GM12873 (cell line): ENCODE measurements around the gene STK24.

Experiments used
- TF ChIP-seq, protein P1 (sequence below): IDR thresholded peaks from 2 replicates; pipeline ENCODE4 v1.5.1; 2012; ENCODE audit warnings: low read depth, mild to moderate bottlenecking, moderate library complexity, low read length, control low read depth; ENCODE audit not compliant: insufficient read depth; ENCODE audit errors: missing control alignments

Gene STK24

DNA sequence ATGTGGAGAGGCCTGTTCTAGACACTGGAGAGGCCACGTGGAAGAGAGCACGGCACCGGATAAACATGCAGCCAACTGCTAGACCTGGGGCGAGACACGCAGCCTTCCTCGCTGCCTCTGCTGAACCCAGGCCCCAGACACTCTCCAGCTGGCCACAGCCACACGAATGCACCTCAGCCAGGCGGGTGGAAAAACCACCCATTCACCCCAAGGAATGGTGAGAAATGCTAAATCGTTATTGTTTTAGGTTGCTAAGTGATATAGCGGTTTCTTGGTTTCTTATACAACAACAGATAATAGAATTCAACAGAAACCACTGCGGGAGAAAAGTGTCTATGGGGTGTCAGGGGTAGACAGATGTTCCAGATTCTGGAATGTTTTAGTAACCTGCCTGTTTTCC lies 52.5 kb downstream of the STK24 start:
- TF ChIP-seq, protein P1, sequence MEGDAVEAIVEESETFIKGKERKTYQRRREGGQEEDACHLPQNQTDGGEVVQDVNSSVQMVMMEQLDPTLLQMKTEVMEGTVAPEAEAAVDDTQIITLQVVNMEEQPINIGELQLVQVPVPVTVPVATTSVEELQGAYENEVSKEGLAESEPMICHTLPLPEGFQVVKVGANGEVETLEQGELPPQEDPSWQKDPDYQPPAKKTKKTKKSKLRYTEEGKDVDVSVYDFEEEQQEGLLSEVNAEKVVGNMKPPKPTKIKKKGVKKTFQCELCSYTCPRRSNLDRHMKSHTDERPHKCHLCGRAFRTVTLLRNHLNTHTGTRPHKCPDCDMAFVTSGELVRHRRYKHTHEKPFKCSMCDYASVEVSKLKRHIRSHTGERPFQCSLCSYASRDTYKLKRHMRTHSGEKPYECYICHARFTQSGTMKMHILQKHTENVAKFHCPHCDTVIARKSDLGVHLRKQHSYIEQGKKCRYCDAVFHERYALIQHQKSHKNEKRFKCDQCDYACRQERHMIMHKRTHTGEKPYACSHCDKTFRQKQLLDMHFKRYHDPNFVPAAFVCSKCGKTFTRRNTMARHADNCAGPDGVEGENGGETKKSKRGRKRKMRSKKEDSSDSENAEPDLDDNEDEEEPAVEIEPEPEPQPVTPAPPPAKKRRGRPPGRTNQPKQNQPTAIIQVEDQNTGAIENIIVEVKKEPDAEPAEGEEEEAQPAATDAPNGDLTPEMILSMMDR: no peak

DNA sequence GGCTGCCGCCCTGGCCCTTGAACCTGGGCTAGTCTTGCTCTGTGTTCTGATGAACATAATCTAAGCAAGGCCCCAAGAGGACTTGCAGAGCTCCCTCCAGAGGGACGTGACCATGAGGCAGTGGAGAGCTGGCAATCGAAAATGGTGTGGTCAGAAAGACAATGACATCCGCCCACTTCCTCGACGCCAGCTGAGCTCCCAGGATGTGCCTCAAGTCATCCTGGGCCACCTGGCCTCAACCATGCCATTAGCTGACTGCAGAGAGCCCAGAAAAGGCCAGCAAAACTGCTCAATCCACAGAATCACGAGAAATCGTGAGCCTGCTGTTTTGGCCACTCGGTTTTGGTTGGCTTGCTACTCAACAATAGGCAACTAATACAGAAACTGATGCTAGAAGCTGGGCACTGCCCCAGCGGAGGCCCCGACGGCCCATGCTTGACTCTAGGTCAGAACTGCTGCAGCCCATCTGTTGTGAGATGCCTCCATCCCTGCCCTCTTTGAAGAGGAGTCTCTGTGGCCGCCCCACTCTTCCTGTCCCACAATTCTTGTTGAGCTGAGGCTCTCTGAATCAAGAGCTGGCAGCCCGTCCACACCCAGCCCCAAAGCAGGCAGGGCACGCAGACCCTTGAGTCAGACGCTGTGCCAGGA lies 53.3 kb downstream of the STK24 start:
- TF ChIP-seq, protein P1: no peak

DNA sequence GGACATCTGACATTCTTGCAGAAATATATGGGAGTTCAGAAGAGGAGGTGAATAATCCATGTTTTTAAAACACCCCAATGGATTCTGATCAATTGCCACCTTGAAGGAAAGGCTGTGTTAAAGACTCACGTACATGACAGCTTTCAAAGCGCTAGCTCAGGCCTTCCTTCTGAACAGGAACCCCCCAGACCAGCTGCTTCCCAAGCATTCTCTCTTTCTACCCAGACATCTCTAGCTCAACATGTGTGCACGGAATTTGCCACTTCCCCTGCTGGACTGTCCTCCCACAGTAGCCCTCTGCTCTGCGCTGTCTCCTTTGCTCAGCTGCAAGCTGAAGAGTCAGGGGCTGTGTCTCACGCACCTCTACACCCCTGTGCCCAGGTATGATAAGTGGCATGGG lies 54.5 kb downstream of the STK24 start:
- TF ChIP-seq, protein P1: no peak

DNA sequence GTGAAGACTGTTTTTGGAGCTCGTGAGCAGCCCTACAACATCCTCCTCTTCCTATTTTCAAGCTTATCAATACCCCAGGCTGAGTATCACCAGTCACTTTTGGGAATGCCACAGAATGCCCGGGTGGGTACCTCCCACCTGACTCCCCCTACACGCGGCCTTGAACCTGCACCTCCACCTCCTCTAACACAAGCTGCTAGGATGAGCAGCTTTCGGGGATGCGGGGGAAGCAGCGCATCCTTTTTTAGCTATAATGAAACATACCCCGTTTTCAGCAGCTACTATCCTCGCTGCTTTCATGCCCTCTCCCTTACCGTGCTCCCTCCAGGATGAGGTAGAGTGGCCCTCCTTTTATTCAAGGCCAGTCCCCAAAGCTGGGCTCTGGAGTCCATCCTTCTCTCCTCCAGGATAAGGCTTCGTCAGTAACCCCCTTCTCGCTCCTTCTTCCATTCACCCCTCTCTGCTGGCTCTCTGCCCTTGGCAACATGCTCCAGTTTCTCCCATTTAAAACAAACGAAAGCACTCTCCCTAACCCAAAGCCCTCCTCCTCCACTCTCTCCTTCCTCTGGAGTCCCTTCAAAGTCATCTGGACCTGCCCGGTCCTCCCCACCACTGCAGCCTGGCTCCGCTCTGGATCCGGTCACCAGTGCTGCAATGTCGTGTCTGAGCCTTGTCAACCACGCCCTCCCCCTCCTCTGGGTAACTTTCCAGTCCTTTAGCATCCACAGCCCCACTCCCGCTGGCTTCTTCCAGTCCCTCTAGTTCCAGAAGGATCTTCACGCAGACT lies 55.3 kb downstream of the STK24 start:
- TF ChIP-seq, protein P1: no peak

DNA sequence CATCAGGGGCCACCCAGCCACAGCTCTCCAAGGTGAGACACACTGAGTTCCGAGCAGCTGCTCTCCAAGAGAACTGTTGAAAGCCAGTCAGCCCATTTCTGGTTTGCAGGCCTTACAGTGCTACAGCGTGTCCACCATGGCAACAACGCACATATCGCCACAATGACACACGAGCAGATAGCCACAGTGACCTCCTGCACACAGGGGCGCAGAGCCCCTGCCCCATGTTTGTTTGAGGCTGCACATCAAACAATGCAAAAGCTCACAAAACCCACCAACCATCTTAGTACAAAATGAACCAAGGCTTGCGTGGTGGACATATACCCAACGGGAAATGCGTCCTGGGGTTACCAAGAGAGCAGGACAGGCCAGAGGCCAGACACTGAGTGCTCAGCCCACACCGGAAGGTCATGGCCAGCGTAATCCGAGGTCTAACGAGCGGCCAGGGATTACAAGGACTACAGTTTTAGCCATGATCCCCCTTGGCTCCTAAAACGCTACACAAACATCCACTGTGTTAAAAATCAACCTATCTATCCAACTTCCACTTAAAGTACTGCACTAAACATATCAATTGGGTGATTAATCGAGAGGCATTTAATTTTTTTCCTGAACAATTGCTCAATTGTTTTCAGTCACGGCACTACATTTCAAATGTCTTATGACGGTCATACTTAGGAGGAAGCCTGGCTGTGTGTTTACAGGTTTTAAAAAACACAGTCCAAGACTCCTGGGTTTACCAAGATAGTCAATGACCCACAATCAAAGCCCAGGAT lies 56.0 kb downstream of the STK24 start:
- TF ChIP-seq, protein P1: no peak

DNA sequence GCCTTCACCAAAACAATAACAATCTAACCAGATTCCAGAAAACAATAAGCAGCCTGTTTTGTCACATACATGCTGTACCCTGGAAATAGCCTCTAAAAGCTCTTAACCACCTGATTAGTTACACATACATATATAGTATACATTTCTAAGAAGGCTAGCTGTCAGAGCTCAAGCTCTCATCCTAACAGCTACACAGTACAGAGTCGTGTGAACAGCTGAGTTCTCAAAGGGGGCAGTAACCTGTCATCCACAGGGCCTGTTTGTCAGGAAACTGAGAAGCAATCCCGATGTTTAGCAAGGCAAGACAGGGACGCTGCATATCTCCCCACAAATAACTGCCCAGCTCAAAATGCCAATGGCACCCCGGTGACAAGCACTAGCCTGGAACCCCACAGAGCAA lies 56.9 kb downstream of the STK24 start:
- TF ChIP-seq, protein P1: no peak

DNA sequence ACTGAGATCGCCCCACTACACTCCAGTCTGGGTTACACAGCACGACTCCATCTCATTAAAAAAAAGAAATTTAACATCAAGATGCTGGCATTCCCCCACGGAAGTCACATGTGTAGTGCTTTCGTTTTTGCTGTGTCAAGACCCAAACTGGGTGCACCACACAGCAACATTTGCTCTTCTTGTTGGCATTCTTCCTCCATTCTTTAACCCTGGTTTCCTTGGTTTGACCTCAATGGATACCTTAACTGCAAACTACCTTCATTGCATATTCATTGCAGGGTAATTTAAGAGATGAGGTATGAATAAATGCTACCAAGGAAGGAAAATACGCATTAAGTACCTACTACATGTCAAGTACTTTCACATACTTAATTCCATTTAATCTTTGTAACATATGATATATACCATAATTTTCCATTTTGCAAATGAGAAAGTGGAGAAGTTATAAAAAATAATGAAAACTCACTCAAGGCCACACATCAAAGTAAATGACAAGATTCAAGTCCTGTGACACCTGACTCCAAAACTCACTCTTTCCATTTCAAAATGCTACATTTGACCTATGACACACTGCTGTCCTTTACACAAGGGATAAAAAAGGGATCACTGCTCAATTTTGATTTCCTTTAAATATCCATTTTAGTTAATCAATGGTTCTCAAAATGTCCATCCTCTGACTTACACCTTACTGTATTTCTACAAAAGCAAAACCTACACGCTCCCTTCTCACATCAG lies 59.2 kb downstream of the STK24 start:
- TF ChIP-seq, protein P1: no peak
